GM10266 (cell line): Measurements from ENCODE around the gene AVPR2.

Experiments
- DNase-seq: peaks from one replicate; pipeline ENCODE4 v3.0.0; 2012; ENCODE audit errors: extremely low spot score
- TF ChIP-seq, protein P1 (sequence below): IDR thresholded peaks from 2 replicates; pipeline ENCODE4 v1.5.1; 2012; ENCODE audit warnings: mild to moderate bottlenecking, low read depth; ENCODE audit not compliant: control insufficient read depth, insufficient read depth; ENCODE audit errors: missing control alignments

Gene AVPR2

DNA sequence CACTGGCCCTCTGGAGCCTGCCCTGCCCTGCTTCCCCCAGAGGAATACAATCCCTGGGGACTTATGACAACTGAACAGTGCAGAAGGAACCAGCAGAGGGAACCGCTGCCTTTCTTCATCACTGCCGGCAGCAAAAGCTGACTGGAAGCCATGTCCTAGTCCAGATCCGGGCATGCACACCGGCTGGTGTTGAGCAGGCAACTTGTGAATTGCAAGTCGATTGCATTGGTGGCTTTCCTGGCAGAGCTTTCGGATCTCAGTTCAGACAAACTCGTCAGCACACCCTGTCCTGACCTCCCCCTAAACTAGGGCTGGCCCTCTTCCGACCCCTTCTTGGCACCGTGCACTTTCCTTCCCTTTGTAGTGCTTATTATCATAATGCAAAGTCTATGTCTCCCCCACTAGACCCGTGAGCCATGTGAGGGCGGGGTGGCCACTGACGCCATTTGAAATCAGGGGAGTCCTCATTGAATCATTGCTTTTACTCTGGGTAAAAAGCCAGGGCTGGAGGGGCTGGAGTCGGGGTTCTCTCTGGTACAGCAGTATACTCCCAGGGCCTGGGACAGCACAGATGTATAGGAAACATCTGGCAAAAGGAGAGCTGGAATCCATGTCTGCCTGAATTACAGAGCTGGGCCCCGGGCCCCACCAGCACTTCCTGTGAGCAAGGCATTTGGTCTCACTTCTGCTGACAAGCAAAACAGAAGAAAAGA lies 19.8 kb downstream of the AVPR2 start:
- peak; percentile 49 for DNase-seq
- TF ChIP-seq, protein P1, sequence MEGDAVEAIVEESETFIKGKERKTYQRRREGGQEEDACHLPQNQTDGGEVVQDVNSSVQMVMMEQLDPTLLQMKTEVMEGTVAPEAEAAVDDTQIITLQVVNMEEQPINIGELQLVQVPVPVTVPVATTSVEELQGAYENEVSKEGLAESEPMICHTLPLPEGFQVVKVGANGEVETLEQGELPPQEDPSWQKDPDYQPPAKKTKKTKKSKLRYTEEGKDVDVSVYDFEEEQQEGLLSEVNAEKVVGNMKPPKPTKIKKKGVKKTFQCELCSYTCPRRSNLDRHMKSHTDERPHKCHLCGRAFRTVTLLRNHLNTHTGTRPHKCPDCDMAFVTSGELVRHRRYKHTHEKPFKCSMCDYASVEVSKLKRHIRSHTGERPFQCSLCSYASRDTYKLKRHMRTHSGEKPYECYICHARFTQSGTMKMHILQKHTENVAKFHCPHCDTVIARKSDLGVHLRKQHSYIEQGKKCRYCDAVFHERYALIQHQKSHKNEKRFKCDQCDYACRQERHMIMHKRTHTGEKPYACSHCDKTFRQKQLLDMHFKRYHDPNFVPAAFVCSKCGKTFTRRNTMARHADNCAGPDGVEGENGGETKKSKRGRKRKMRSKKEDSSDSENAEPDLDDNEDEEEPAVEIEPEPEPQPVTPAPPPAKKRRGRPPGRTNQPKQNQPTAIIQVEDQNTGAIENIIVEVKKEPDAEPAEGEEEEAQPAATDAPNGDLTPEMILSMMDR, result peak; percentile 37

GRCh38 chrX:153925387-153925738 lies 20.9 kb downstream of the AVPR2 start:
- no peak for DNase-seq
- TF ChIP-seq, protein P1, result no peak

- TF ChIP-seq, protein P1, result peak; percentile 25
- peak; percentile 61 for DNase-seq
These were observed 21.5 kb downstream of the AVPR2 start, which contains the start of gene ARHGAP4 for GRCh38 chrX:153925739-153926551. Gene ARHGAP4 (minus strand): TSS chrX:153926264. CDS start chrX:153926202, 62 bp downstream.

DNA sequence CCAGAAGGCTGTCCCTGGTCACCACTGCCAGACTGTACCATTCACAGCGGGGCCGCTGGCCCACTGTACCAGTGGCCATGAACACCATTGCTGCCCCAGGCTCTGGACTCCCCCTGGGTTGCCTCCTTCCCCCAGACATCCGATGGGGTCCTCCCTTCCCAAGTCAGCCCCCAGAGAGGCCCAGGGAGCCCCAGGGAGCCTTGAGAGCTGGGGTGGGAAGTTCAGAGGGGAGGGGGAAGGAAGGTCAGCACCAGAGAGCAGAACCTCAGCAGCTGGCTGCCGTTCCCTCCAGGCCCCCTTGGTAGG lies 22.0 kb downstream of the AVPR2 start:
- no peak for DNase-seq
- TF ChIP-seq, protein P1, result no peak

GRCh38 chrX:153926858-153927671 lies 22.6 kb downstream of the AVPR2 start:
- TF ChIP-seq, protein P1, result no peak
- DNase-seq, result peak; percentile 87

GRCh38 chrX:153927672-153927921 lies 23.1 kb downstream of the AVPR2 start:
- DNase-seq, result no peak
- TF ChIP-seq, protein P1, result no peak
